ENCODE results near the gene KCNAB2.
"Not testable (repeated sequence)": the region's sequence is repeated elsewhere in the genome, so short reads cannot be mapped to it uniquely, and the experiment has no call there.

Gene KCNAB2

GRCh38 chr1:6054596-6054995 lies 8.9 kb downstream of the KCNAB2 start:
- DNase-seq (ENCODE audit: low read depth, low spot score): no peak

GRCh38 chr1:6056572-6056948 lies 10.9 kb downstream of the KCNAB2 start:
- DNase-seq (ENCODE audit: low read depth, low spot score): no peak

- no peak for DNase-seq (ENCODE audit: low read depth, low spot score)
Measured at GRCh38 chr1:6057170-6057845, 11.6 kb downstream of the KCNAB2 start.

- DNase-seq (ENCODE audit: low read depth, low spot score): peak; percentile 19
Measured at GRCh38 chr1:6059866-6060265, 14.2 kb downstream of the KCNAB2 start.

GRCh38 chr1:6062670-6063069 lies 17.0 kb downstream of the KCNAB2 start:
- no peak for DNase-seq (ENCODE audit: low read depth, low spot score)

- not testable (repeated sequence) for DNase-seq (ENCODE audit: low read depth, low spot score)
Measured at GRCh38 chr1:6063532-6064053, 17.9 kb downstream of the KCNAB2 start.

GRCh38 chr1:6065093-6065858 lies 19.6 kb downstream of the KCNAB2 start:
- no peak for DNase-seq (ENCODE audit: low read depth, low spot score)

- no peak for DNase-seq (ENCODE audit: low read depth, low spot score)
Measured at GRCh38 chr1:6066680-6067079, 21.0 kb downstream of the KCNAB2 start.

GRCh38 chr1:6068073-6068472 lies 22.4 kb downstream of the KCNAB2 start:
- no peak for DNase-seq (ENCODE audit: low read depth, low spot score)

GRCh38 chr1:6068932-6069331 lies 23.2 kb downstream of the KCNAB2 start:
- DNase-seq (ENCODE audit: low read depth, low spot score): no peak

GRCh38 chr1:6069573-6069972 lies 23.9 kb downstream of the KCNAB2 start:
- DNase-seq (ENCODE audit: low read depth, low spot score): no peak

- DNase-seq (ENCODE audit: low read depth, low spot score): no peak
Measured at GRCh38 chr1:6070450-6070974, 24.8 kb downstream of the KCNAB2 start.

- DNase-seq (ENCODE audit: low read depth, low spot score): no peak
Measured at GRCh38 chr1:6071219-6071618, 25.5 kb downstream of the KCNAB2 start.

GRCh38 chr1:6072774-6073479 lies 27.2 kb downstream of the KCNAB2 start:
- no peak for DNase-seq (ENCODE audit: low read depth, low spot score)

- DNase-seq (ENCODE audit: low read depth, low spot score): no peak
Measured at GRCh38 chr1:6073480-6074053, 27.9 kb downstream of the KCNAB2 start.

- DNase-seq (ENCODE audit: low read depth, low spot score): no peak
Measured at GRCh38 chr1:6074192-6074901, 28.7 kb downstream of the KCNAB2 start.

- no peak for DNase-seq (ENCODE audit: low read depth, low spot score)
Measured at GRCh38 chr1:6075748-6076147, 30.1 kb downstream of the KCNAB2 start.

- not testable (repeated sequence) for DNase-seq (ENCODE audit: low read depth, low spot score)
Measured at GRCh38 chr1:6077061-6077460, 31.4 kb downstream of the KCNAB2 start.

GRCh38 chr1:6077506-6077905 lies 31.8 kb downstream of the KCNAB2 start:
- no peak for DNase-seq (ENCODE audit: low read depth, low spot score)

- DNase-seq (ENCODE audit: low read depth, low spot score): no peak
Measured at GRCh38 chr1:6077919-6078318, 32.2 kb downstream of the KCNAB2 start.

- DNase-seq (ENCODE audit: low read depth, low spot score): peak; percentile 29
Measured at GRCh38 chr1:6080469-6080868, 34.8 kb downstream of the KCNAB2 start.

All from astrocyte of the hippocampus (primary cell).